H1 (cell line): Measurements from ENCODE around the gene TACR2. TPM values are rescaled to one million over a fixed set of nuclear protein-coding genes. Genes with fewer than 3 reads are reported as not detected.

Experiments used
- POLR2A ChIP-seq, 2 experiments: IDR thresholded peaks; 1 replicate in 1 of 2; 2 replicates in 1 of 2; pipeline ENCODE4 v1.6.1; 2011; ENCODE audit warnings: low read depth in 2 of 2, low read length in 2 of 2, mild to moderate bottlenecking in 2 of 2; ENCODE audit errors: control extremely low read depth in 1 of 2
- SP1 ChIP-seq: IDR thresholded peaks from 2 replicates; pipeline ENCODE4 v1.6.1; 2011; ENCODE audit warnings: low read depth, low read length
- YY1 ChIP-seq: IDR thresholded peaks from 2 replicates; pipeline ENCODE4 v1.6.1; 2011; ENCODE audit warnings: low read depth, mild to moderate bottlenecking, low read length
- polyA plus RNA-seq, 7 experiments: library from polyadenylated mRNA; depleted of rRNA in 3 of 7; stranded (reverse) in 5 of 7; unstranded in 2 of 7; fragments of >200 nt in 5 of 7; fragments of 200-250 nt in 2 of 7; gene quantifications; 1 replicate in 5 of 7; 2 replicates in 1 of 7; 4 replicates in 1 of 7; pipeline versions ENCODE4 v1.2.1 to v1.2.3, GENCODE V29; 2011 to 2013; ENCODE audit warnings: missing spikeins in 2 of 7, mixed read lengths in 2 of 7
- total RNA-seq: library from RNA; stranded (reverse); fragmentation: NEBNext Ultra II Directional; extraction: Animal tissue kit (Norgen Biotek cat#: 25700); gene quantifications from 2 replicates; pipeline ENCODE4 v1.2.1, GENCODE V29; 2021

TACR2 gene
- total and polyA plus RNA-seq, 2 of the 8 experiments (the other 6 are each of a cell fraction or from before 2014, with no cell fraction given): 0.06 TPM; not detected in 1

DNA sequence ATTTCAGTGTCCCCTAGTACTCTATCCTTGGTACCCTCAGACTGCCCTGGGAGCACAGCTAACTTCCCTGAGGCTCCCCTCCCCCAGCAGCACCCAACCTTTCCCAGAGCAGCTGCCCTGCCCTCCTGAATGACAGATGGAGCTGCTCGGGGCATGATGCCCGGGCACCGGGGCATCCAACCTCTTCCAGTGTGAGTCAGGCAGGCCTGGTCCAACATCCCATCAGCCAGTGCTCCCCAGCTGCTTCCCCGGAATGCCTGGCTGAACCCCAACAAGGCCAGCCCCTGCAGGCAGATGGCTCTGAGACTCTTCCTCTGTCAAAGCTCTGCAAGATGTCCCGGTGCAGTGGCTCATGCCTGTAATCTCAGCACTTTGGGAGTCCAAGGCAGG lies 22.6 kb upstream of the TACR2 start (continued):
- TF ChIP-seq YY1 (no peak), SP1 (no peak), POLR2A (IDR thresholded peaks at IDR 0.05; ENCODE audit: control extremely low read depth in 1 of 2, low read depth in 2 of 2, low read length in 2 of 2) (no peak)
